C4-2B (cell line): ENCODE measurements around the gene SDHAF1.
"Not testable (repeated sequence)": the region's sequence is repeated elsewhere in the genome, so short reads cannot be mapped to it uniquely, and the experiment has no call there.

ENCODE experiments used
- H3K27ac ChIP-seq: fragments of 450-650 bp; 2 replicates; pipeline ENCODE4 v1.5.1; 2017
- ZFX ChIP-seq: fragments of 450-650 bp; IDR thresholded peaks from 2 replicates; pipeline ENCODE4 v1.6.1; 2017
- TF ChIP-seq, protein P1 (sequence below): fragments of 450-650 bp; conservative IDR thresholded peaks from 2 replicates; pipeline ENCODE4 v1.5.1; 2017; ENCODE audit warnings: mild to moderate bottlenecking

SDHAF1 gene

GRCh38 chr19:35978271-35978670 is 16.7 kb upstream of the SDHAF1 start:
- H3K27ac ChIP-seq: no peak overlapping the region
- TF ChIP-seq, protein P1, sequence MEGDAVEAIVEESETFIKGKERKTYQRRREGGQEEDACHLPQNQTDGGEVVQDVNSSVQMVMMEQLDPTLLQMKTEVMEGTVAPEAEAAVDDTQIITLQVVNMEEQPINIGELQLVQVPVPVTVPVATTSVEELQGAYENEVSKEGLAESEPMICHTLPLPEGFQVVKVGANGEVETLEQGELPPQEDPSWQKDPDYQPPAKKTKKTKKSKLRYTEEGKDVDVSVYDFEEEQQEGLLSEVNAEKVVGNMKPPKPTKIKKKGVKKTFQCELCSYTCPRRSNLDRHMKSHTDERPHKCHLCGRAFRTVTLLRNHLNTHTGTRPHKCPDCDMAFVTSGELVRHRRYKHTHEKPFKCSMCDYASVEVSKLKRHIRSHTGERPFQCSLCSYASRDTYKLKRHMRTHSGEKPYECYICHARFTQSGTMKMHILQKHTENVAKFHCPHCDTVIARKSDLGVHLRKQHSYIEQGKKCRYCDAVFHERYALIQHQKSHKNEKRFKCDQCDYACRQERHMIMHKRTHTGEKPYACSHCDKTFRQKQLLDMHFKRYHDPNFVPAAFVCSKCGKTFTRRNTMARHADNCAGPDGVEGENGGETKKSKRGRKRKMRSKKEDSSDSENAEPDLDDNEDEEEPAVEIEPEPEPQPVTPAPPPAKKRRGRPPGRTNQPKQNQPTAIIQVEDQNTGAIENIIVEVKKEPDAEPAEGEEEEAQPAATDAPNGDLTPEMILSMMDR: no peak
- TF ChIP-seq ZFX: no peak

DNA sequence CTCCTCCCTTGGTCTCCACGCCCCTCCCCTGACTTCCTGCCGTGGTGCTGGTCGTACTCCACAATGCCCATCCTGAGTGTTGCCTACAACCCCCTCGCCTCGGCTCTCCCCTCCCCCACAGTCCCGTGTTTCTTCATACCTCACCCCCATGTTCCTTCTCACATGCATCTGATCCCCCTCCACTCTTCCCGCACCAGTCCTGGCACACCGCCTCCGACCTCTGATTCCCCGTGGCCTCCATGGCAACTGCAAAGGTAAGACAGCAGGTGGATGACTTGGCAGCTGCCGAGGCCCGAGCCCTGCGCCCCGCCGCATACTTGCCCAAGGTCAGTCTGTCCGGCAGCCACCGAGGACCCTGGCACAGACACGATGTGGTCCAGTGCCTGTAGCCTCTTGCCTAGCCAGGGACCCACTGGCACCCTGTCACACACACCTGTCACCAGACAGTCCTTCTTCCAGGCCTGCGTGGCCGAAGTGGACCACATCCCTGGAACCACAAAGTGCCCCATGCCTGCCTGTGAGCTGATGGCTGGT is 16.1 kb upstream of the SDHAF1 start:
- TF ChIP-seq, protein P1: no peak
- TF ChIP-seq ZFX: no peak
- no peak overlapping the region for H3K27ac ChIP-seq

GRCh38 chr19:35980997-35981396 is 14.0 kb upstream of the SDHAF1 start:
- not testable (repeated sequence) for H3K27ac ChIP-seq

- no peak overlapping the region for H3K27ac ChIP-seq
- TF ChIP-seq ZFX: no peak
- TF ChIP-seq, protein P1: no peak
Measured at GRCh38 chr19:35983177-35983576, 11.8 kb upstream of the SDHAF1 start.

DNA sequence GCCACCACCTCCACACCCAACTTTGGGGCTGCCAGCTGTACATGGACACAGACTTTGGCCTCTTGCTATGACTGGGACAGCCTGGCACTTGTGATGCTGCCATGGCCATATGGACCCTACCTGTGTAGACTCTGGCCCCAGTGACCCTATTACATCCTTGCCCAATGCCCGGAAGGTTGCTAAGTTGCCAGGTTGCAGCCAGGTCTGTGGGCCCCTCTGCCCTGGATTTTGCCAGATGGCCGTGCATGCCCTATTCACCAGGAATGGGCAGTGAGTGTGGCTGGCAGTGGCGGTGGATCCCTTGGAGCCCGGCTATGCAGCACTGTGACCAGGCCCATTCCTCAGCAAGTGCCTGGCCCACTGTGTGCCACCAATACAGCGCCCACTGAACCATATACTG is 8.9 kb upstream of the SDHAF1 start:
- no peak overlapping the region for H3K27ac ChIP-seq
- TF ChIP-seq, protein P1: no peak
- TF ChIP-seq ZFX: no peak

- TF ChIP-seq, protein P1: no peak
- TF ChIP-seq ZFX: no peak
- no peak overlapping the region for H3K27ac ChIP-seq
Measured at GRCh38 chr19:35986664-35987570, 8.1 kb upstream of the SDHAF1 start.

DNA sequence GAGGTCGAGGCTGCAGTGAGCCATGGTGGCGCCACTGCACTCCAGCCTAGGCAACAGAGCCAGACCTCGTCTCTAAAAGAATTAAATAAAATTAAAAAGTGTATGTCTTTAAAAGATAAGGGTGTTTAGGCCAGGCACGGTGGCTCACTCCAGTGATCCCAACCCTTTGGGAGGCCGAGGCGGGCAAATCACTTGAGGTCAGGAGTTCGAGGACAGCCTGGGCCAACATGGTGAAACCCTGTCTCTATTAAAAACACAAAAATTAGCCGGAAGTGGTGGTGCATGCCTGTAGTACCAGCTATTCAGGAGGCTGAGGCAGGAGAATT is 7.5 kb upstream of the SDHAF1 start:
- no peak overlapping the region for H3K27ac ChIP-seq
- TF ChIP-seq ZFX: no peak
- TF ChIP-seq, protein P1: no peak

DNA sequence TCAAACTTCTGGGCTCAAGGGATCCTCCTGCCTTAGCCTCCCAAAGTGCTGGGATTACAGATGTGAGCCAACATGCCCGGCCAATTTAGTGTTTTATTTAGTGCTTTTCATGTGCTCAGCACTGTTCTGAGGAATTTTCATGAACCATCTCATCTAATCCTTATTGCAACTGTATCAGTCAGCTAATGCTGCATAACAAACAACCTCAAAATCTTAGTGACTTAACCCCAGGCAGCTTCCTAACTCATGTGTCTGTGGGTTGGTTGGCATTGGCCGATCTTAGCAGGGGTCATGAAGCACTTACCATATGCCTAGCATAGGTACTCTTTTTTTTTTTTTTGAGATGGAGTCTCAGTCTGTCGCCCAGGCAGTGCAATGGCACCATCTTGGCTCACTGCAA is 6.2 kb upstream of the SDHAF1 start:
- H3K27ac ChIP-seq: no peak overlapping the region
- TF ChIP-seq ZFX: no peak
- TF ChIP-seq, protein P1: no peak
